Hepatocyte (in vitro differentiated cells): Measurements from ENCODE around the gene SERPINB11. TPM values are rescaled to one million over a fixed set of nuclear protein-coding genes. Genes with fewer than 3 reads are reported as not detected.
"Not testable (repeated sequence)": the region's sequence is repeated elsewhere in the genome, so short reads cannot be mapped to it uniquely, and the experiment has no call there.

Experiments
- DNase-seq: peaks from one replicate; pipeline ENCODE4 v3.0.0-alpha.2; 2016; ENCODE audit warnings: low spot score
- H2AFZ ChIP-seq: fragments of 200-600 bp; sonication (generic); 2 replicates; pipeline ENCODE4 v1.6.0; 2016; ENCODE audit warnings: antibody characterized with exemption, mild to moderate bottlenecking
- H3K27ac ChIP-seq: fragments of 200-600 bp; sonication (generic); 2 replicates; pipeline ENCODE4 v1.5.1; 2016; ENCODE audit warnings: mild to moderate bottlenecking
- H3K27me3 ChIP-seq: fragments of 200-600 bp; sonication (generic); 2 replicates; pipeline ENCODE4 v1.6.1; 2016
- H3K36me3 ChIP-seq: fragments of 200-600 bp; sonication (generic); replicated peaks from 2 replicates; pipeline ENCODE4 v1.5.1; 2016; ENCODE audit warnings: low read depth; ENCODE audit not compliant: insufficient read depth
- H3K4me1 ChIP-seq: fragments of 200-600 bp; sonication (generic); 2 replicates; pipeline ENCODE4 v1.5.1; 2016; ENCODE audit warnings: mild to moderate bottlenecking, moderate library complexity; ENCODE audit not compliant: insufficient read depth
- H3K4me2 ChIP-seq: fragments of 200-600 bp; sonication (generic); 2 replicates; pipeline ENCODE4 v1.6.0; 2016
- H3K4me3 ChIP-seq: fragments of 200-600 bp; sonication (generic); 2 replicates; pipeline ENCODE4 v1.5.1; 2016; ENCODE audit warnings: mild to moderate bottlenecking
- H3K79me2 ChIP-seq: fragments of 200-600 bp; sonication (generic); 2 replicates; pipeline ENCODE4 v1.6.0; 2017; ENCODE audit warnings: mild to moderate bottlenecking
- H3K9me2 ChIP-seq: fragments of 200-600 bp; sonication (generic); replicated peaks from 2 replicates; pipeline ENCODE4 v1.6.0; 2017; ENCODE audit warnings: mild to moderate bottlenecking; ENCODE audit not compliant: insufficient read depth
- H3K9me3 ChIP-seq: fragments of 200-600 bp; sonication (generic); 2 replicates; pipeline ENCODE4 v1.5.1; 2016; ENCODE audit warnings: low read depth, mild to moderate bottlenecking
- H4K20me1 ChIP-seq: fragments of 200-600 bp; sonication (generic); 2 replicates; pipeline ENCODE4 v1.6.0; 2016; ENCODE audit warnings: mild to moderate bottlenecking; ENCODE audit not compliant: insufficient read depth, poor library complexity, severe bottlenecking
- EZH2 ChIP-seq: fragments of 200-600 bp; sonication (generic); IDR thresholded peaks from 2 replicates; pipeline ENCODE4 v1.6.1; 2016; ENCODE audit warnings: antibody characterized with exemption, mild to moderate bottlenecking, borderline replicate concordance
- EZH2phosphoT487 ChIP-seq: fragments of 200-600 bp; sonication (generic); IDR thresholded peaks from one replicate; pipeline ENCODE4 v1.6.1; 2018; ENCODE audit warnings: antibody characterized with exemption, mild to moderate bottlenecking, low read depth, moderate library complexity; ENCODE audit not compliant: unreplicated experiment, severe bottlenecking
- WGBS: methylation state at CpG from one replicate; pipeline ENCODE4 v1.1.6; 2016; ENCODE audit warnings: low lambda C conversion rate; ENCODE audit errors: missing lambda C conversion rate; 5-methylcytosine and 5-hydroxymethylcytosine counted together
- polyA plus RNA-seq: library from polyadenylated mRNA; unstranded; fragments of >200 nt; fragmentation: Nextera tagmentation; extraction: Ambion mirVana; gene quantifications from 2 replicates; pipeline ENCODE4 v1.2.1, GENCODE V29; 2016
- total RNA-seq: library from RNA; depleted of rRNA; stranded (reverse); fragments of >200 nt; gene quantifications from 2 replicates; pipeline ENCODE4 v1.2.3, GENCODE V29; 2014
- TF ChIP-seq, protein P1 (sequence below): fragments of 200-600 bp; sonication (generic); IDR thresholded peaks from 2 replicates; pipeline ENCODE4 v1.5.1; 2016; ENCODE audit warnings: antibody characterized with exemption, mild to moderate bottlenecking; ENCODE audit not compliant: poor library complexity

Gene SERPINB11
- total RNA-seq, result not detected in 2 replicates
- polyA plus RNA-seq, result not detected in 2 replicates

DNA sequence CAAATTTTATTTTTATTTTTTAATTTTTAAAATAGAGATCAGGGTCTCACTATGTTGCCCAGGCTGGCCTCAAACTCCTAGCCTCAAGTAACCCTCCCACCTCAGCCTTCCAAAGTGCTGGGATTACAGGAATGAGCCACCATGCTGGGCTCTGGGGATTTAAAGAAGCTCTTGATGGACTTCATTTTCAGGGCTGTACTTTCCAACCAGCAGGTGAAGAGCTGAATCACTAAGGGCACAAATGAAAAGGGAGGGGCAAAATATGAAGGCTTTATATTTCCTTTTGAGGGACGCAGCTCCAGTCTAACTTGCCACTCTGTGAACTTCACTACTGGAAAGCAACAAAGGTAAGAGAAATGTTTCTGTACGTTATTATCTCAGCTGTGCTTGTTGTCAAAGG is at the start of gene SERPINB11:
Gene SERPINB11, plus strand, starts transcription at position 301 of the 400 bp plus-strand sequence. CDS start 7,234 bp downstream, outside the sequence.
- Histone ChIP-seq H3K9me3 (no peaks in the 10 kb centered on the region), H3K36me3 (no peaks in the 10 kb centered on the region), H3K27ac (no peak within 1 kb of the TSS), H3K79me2 (no peaks in the 10 kb centered on the region), H2AFZ (no peak within 1 kb of the TSS), H4K20me1 (no peaks in the 10 kb centered on the region), H3K27me3 (no peaks in the 10 kb centered on the region), H3K9me2 (no peaks in the 10 kb centered on the region), H3K4me3 (no peak within 1 kb of the TSS), H3K4me2 (no peak within 1 kb of the TSS), H3K4me1 (no peaks in the 10 kb centered on the region)
- TF ChIP-seq, protein P1, sequence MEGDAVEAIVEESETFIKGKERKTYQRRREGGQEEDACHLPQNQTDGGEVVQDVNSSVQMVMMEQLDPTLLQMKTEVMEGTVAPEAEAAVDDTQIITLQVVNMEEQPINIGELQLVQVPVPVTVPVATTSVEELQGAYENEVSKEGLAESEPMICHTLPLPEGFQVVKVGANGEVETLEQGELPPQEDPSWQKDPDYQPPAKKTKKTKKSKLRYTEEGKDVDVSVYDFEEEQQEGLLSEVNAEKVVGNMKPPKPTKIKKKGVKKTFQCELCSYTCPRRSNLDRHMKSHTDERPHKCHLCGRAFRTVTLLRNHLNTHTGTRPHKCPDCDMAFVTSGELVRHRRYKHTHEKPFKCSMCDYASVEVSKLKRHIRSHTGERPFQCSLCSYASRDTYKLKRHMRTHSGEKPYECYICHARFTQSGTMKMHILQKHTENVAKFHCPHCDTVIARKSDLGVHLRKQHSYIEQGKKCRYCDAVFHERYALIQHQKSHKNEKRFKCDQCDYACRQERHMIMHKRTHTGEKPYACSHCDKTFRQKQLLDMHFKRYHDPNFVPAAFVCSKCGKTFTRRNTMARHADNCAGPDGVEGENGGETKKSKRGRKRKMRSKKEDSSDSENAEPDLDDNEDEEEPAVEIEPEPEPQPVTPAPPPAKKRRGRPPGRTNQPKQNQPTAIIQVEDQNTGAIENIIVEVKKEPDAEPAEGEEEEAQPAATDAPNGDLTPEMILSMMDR, result no peak
- TF ChIP-seq EZH2 (no peak), EZH2phosphoT487 (no peak)
- no peak for DNase-seq
- 89% methylated on average over 2 of the region's 2 CpGs for WGBS

DNA sequence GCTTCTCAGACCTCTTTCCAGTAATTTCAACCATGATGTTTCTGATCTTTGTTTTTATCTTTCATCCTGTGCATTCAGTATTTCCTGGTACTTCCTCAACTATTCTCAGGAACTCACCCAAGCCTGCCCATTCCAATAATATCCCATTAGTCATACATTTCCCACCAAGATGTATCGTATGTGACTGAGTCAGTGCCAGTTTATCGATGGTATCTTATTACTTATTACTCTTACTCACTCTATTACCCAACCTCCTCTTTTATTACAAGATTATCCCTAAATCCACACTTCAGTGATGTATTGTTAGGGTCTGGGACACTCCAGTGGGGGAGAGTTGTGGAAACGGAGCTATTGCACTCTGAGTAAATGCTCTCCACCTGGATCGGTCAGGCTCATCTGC is 43.8 kb upstream of the SERPINB11 start:
- not testable (repeated sequence) for H3K4me2 ChIP-seq, H3K4me1 ChIP-seq, H3K9me3 ChIP-seq, H2AFZ ChIP-seq, H3K9me2 ChIP-seq, H3K79me2 ChIP-seq, DNase-seq, H4K20me1 ChIP-seq, H3K4me3 ChIP-seq, H3K27ac ChIP-seq, H3K36me3 ChIP-seq, H3K27me3 ChIP-seq
- WGBS, result 88% methylated on average over 4 of the region's 4 CpGs

- not testable (repeated sequence) for H4K20me1 ChIP-seq, H2AFZ ChIP-seq, H3K79me2 ChIP-seq, H3K27me3 ChIP-seq, H3K9me3 ChIP-seq, H3K4me2 ChIP-seq, H3K9me2 ChIP-seq, H3K27ac ChIP-seq, H3K4me1 ChIP-seq, DNase-seq, H3K36me3 ChIP-seq, H3K4me3 ChIP-seq
- 66% methylated on average over 2 of the region's 3 CpGs for WGBS
These were observed 41.0 kb upstream of the SERPINB11 start, which contains the start of gene SERPINB3 for GRCh38 chr18:63661750-63662149. SERPINB3 (minus strand) TSS chr18:63661893; CDS start chr18:63661216, 677 bp downstream.

DNA sequence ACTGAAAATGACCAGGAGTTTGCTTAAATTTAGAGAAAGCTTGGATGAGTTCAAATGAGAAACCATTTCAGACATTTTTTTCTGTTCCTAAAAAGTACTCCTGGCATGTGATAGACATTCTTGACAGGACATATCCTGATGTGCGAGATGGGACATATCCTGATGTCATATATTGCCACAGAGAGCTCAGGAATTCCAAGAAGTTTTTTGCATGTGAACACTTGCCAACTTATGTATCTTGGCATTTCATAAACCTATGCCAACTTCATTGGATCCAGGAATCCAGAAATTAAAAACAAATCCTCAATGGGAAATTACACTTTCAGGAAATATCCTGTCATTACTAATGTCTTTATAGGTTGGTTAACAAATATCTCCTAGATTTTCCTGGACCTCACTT is 38.2 kb upstream of the SERPINB11 start:
- H3K9me3 ChIP-seq, result no peaks in the 10 kb centered on the region
- H4K20me1 ChIP-seq, result no peaks in the 10 kb centered on the region
- no peak overlapping the region for H2AFZ ChIP-seq
- no peaks in the 10 kb centered on the region for H3K4me1 ChIP-seq
- no peaks in the 10 kb centered on the region for H3K79me2 ChIP-seq
- no peak overlapping the region for H3K4me3 ChIP-seq
- no peaks in the 10 kb centered on the region for H3K27me3 ChIP-seq
- 97% methylated on average over 1 of the region's 1 CpG for WGBS
- TF ChIP-seq EZH2 (no peak), EZH2phosphoT487 (no peak)
- TF ChIP-seq, protein P1, result no peak
- H3K4me2 ChIP-seq, result no peak overlapping the region
- H3K9me2 ChIP-seq, result no peaks in the 10 kb centered on the region
- H3K27ac ChIP-seq, result no peak overlapping the region
- H3K36me3 ChIP-seq, result no peaks in the 10 kb centered on the region
- DNase-seq, result no peak
